ENCODE measurements around the gene PREX1. TPM values are rescaled to one million over a fixed set of nuclear protein-coding genes. Genes with fewer than 3 reads are reported as not detected.

The PREX1 gene
- total and polyA plus RNA-seq, 8 donors: 5.2 to 25.2 (median 16.6) TPM

DNA sequence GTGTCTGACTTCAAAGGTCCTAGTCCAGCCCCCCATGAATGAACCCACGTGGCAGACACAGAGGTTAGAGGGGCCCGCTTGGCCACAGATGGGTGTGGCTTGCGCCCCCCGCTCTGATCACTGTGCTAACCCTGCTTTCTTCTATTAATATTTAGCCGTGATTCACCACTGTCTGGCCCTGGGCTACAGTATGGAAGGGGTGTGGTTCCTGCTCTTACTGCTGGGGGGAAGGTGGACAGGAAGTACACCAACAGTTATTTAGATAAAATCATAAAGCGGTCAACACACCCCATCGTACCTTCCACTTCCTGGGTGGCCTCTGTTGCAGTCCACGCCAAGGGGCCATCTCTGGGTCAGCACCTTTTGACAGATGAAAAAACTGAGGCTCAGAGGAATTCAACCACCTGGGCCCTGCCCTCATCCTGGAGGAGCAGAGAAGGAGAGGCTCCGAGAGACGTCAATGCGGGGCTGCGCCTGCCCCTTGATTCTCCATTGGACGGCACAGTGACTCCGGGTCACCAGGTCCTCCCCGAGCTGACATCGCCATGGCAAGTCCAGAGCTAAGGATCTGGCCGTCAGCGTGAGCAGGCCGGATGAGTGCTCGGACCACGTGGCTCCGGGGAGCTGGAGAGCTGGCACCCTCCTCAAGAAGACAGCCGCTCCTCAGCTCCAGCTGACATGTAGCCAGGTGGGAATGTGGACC lies 206.3 kb downstream of the PREX1 start:
- Histone ChIP-seq H3K27me3 (no peaks in the 10 kb centered on the region), H3K4me3 (no peak overlapping the region), H3K36me3 (peaks cover 6 to 31% (median 30%) of the 10 kb centered on the region in 4 donors), H3K9me3 (no peaks in the 10 kb centered on the region), H3K4me1 (peaks cover 19 to 24% (median 21%) of the 10 kb centered on the region in 4 donors), H3K27ac (no peak overlapping the region)
- intact Hi-C loops (cut with DNase I; ENCODE audit: low total_unique reads): loop anchor here (5.0 to 10.0 kb wide), 2 partner anchors 897 to 944 kb away; no protein-coding TSS in a partner anchor
- peak in 1 of 2 donors; percentile 53 for DNase-seq
- 50 to 61% (median 54%) methylated on average over 17 to 23 of the region's 23 CpGs for WGBS, 5 donors
- TF ChIP-seq POLR2A (IDR thresholded peaks at IDR 0.05) (no peak), EP300 (IDR thresholded peaks at IDR 0.05) (no peak), POLR2AphosphoS5 (IDR thresholded peaks at IDR 0.05) (no peak)
- TF ChIP-seq, protein P1, sequence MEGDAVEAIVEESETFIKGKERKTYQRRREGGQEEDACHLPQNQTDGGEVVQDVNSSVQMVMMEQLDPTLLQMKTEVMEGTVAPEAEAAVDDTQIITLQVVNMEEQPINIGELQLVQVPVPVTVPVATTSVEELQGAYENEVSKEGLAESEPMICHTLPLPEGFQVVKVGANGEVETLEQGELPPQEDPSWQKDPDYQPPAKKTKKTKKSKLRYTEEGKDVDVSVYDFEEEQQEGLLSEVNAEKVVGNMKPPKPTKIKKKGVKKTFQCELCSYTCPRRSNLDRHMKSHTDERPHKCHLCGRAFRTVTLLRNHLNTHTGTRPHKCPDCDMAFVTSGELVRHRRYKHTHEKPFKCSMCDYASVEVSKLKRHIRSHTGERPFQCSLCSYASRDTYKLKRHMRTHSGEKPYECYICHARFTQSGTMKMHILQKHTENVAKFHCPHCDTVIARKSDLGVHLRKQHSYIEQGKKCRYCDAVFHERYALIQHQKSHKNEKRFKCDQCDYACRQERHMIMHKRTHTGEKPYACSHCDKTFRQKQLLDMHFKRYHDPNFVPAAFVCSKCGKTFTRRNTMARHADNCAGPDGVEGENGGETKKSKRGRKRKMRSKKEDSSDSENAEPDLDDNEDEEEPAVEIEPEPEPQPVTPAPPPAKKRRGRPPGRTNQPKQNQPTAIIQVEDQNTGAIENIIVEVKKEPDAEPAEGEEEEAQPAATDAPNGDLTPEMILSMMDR (IDR thresholded peaks at IDR 0.05): no peak

DNA sequence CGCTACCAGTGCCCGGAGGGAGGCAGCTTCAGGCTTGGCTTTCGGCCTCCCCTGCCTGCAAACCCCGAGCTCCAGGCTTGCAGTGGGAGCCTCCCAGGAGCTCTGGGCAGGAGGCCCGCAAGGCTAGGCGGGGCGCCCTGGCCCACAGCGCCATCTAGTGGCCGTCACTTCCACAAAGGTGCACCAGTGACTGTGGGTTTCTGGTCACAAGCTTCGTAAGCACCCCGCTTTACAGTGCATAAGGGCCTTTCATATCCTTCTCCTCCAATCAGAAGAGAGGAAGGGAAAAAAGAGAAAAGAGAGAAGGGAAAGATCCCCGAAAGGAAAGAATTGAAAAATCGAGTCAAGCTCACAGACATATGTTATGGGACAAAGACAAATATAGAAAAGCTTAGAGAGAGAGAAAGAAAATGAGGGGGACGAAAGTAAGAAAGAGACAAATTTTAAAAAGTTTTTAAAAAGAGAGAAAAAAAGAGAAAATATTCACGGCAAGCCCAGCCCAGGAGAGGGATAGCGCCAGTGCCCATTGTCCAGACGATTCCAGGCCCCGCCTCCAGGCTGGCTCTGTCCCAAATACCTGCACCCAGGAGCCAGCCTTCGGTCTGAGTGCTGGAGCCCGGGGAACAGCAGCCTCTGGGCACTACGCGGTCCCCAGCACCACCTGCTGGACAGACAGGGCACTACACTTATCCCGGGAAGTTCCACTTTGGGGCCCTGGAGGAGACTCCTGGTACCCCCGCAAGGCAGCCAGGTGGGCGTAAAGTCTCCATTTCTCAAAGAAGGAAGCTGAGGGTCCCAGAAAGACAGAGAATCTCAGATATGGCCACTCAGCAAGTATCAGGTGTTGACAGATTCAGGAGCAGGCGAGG lies 207.1 kb downstream of the PREX1 start:
- no peak for TF ChIP-seq POLR2A (IDR thresholded peaks at IDR 0.05)
- no peak for TF ChIP-seq EP300 (IDR thresholded peaks at IDR 0.05)
- peak in 1 of 3 donors; percentile 63 for TF ChIP-seq POLR2AphosphoS5 (IDR thresholded peaks at IDR 0.05)
- TF ChIP-seq, protein P1 (IDR thresholded peaks at IDR 0.05): peak in 6 of 7 experiments; percentile 40 to 91 (median 84)
- peaks cover 19 to 24% (median 21%) of the 10 kb centered on the region in 4 donors for H3K4me1 ChIP-seq
- H3K27ac ChIP-seq: peak overlapping the region in 1 of 5 donors; percentile 53
- DNase-seq: peak; percentile 92 to 96
- intact Hi-C loops (cut with DNase I; ENCODE audit: low total_unique reads): loop anchor here (5.0 to 10.0 kb wide), 2 partner anchors 896 to 943 kb away; no protein-coding TSS in a partner anchor
- H3K4me3 ChIP-seq: peak overlapping the region; percentile 14 to 36 (median 29)
- WGBS, 5 donors: 4 to 10% (median 7%) methylated on average over 25 to 26 of the region's 26 CpGs
- no peaks in the 10 kb centered on the region for H3K9me3 ChIP-seq
- H3K36me3 ChIP-seq: peaks cover 6 to 23% (median 22%) of the 10 kb centered on the region in 4 donors
- H3K27me3 ChIP-seq: no peaks in the 10 kb centered on the region

- H3K4me1 ChIP-seq: peaks cover 19 to 24% (median 21%) of the 10 kb centered on the region in 4 donors
- no peak for DNase-seq
- no peaks in the 10 kb centered on the region for H3K9me3 ChIP-seq
- no peak overlapping the region for H3K27ac ChIP-seq
- H3K4me3 ChIP-seq: peak overlapping the region in 1 of 4 donors; percentile 36
- no peaks in the 10 kb centered on the region for H3K27me3 ChIP-seq
- TF ChIP-seq, protein P1 (IDR thresholded peaks at IDR 0.05): no peak
- TF ChIP-seq POLR2AphosphoS5 (IDR thresholded peaks at IDR 0.05) (no peak), EP300 (IDR thresholded peaks at IDR 0.05) (no peak), POLR2A (IDR thresholded peaks at IDR 0.05) (no peak)
- 28 to 42% (median 36%) methylated on average over 6 to 8 of the region's 8 CpGs for WGBS, 5 donors
- H3K36me3 ChIP-seq: peaks cover under 1 to 17% (median 16%) of the 10 kb centered on the region in 4 donors
- intact Hi-C loops (cut with DNase I; ENCODE audit: low total_unique reads): loop anchor here (5.0 to 10.0 kb wide), 2 partner anchors 895 to 943 kb away; no protein-coding TSS in a partner anchor
Observed at GRCh38 chr20:48620154-48620506, 207.7 kb downstream of the PREX1 start.
